Mucosa of stomach (tissue), 1 donor: ENCODE results near the gene OR2T35.
"Not testable (repeated sequence)": the region's sequence is repeated elsewhere in the genome, so short reads cannot be mapped to it uniquely, and the experiment has no call there.

Source experiments
- H3K27me3 ChIP-seq: one replicate; pipeline ENCODE4 v1.7.0; 2013; ENCODE audit warnings: mild to moderate bottlenecking, low read length; ENCODE audit not compliant: control insufficient read depth, insufficient read depth
- H3K36me3 ChIP-seq: one replicate; pipeline ENCODE4 v1.7.0; 2013; ENCODE audit warnings: low read length; ENCODE audit not compliant: control insufficient read depth, insufficient read depth
- H3K4me1 ChIP-seq: one replicate; pipeline ENCODE4 v1.7.0; 2013; ENCODE audit warnings: mild to moderate bottlenecking, low read length; ENCODE audit not compliant: control insufficient read depth, insufficient read depth
- H3K4me3 ChIP-seq: one replicate; pipeline ENCODE4 v1.7.0; 2013; ENCODE audit warnings: low read length
- H3K9ac ChIP-seq: one replicate; pipeline ENCODE4 v1.7.0; 2013; ENCODE audit warnings: mild to moderate bottlenecking, low read length, moderate library complexity
- H3K9me3 ChIP-seq: one replicate; pipeline ENCODE4 v1.7.0; 2013; ENCODE audit warnings: mild to moderate bottlenecking, low read length, moderate library complexity; ENCODE audit not compliant: control insufficient read depth
- donor health status: Pancreatic carcinoma.

The OR2T35 gene

GRCh38 chr1:248641583-248641982 is 3.5 kb downstream of the OR2T35 start:
- H3K27me3 ChIP-seq, H3K9me3 ChIP-seq, H3K4me1 ChIP-seq, H3K9ac ChIP-seq, H3K4me3 ChIP-seq, H3K36me3 ChIP-seq: not testable (repeated sequence)

- H3K27me3 ChIP-seq, H3K4me1 ChIP-seq, H3K4me3 ChIP-seq, H3K9ac ChIP-seq, H3K36me3 ChIP-seq, H3K9me3 ChIP-seq: not testable (repeated sequence)
Measured at GRCh38 chr1:248640906-248641305, 4.2 kb downstream of the OR2T35 start.

- not testable (repeated sequence) for H3K9me3 ChIP-seq, H3K9ac ChIP-seq, H3K4me1 ChIP-seq, H3K36me3 ChIP-seq, H3K4me3 ChIP-seq, H3K27me3 ChIP-seq
Measured at GRCh38 chr1:248639652-248640051, 5.4 kb downstream of the OR2T35 start.

GRCh38 chr1:248636612-248637011 is 8.5 kb downstream of the OR2T35 start:
- H3K4me1 ChIP-seq, H3K9ac ChIP-seq, H3K4me3 ChIP-seq, H3K9me3 ChIP-seq, H3K27me3 ChIP-seq, H3K36me3 ChIP-seq: not testable (repeated sequence)

- not testable (repeated sequence) for H3K27me3 ChIP-seq, H3K9me3 ChIP-seq, H3K9ac ChIP-seq, H3K36me3 ChIP-seq, H3K4me3 ChIP-seq, H3K4me1 ChIP-seq
Measured at GRCh38 chr1:248634991-248635390, 10.1 kb downstream of the OR2T35 start, which contains the start of gene OR2T11. Gene OR2T11, minus strand, starts transcription at chr1:248635091. Its CDS starts 7,963 bp downstream, at chr1:248627128.

GRCh38 chr1:248631354-248632008 is 13.6 kb downstream of the OR2T35 start:
- Histone ChIP-seq H3K27me3 (no peaks in the 10 kb centered on the region), H3K9me3 (no peaks in the 10 kb centered on the region), H3K4me1 (no peaks in the 10 kb centered on the region), H3K36me3 (no peaks in the 10 kb centered on the region), H3K9ac (no peak overlapping the region), H3K4me3 (no peak overlapping the region)

- H3K4me3 ChIP-seq: no peak overlapping the region
- no peak overlapping the region for H3K9ac ChIP-seq
- H3K27me3 ChIP-seq: no peaks in the 10 kb centered on the region
- H3K4me1 ChIP-seq: no peaks in the 10 kb centered on the region
- no peaks in the 10 kb centered on the region for H3K9me3 ChIP-seq
- H3K36me3 ChIP-seq: no peaks in the 10 kb centered on the region
Measured at GRCh38 chr1:248630551-248630950, 14.5 kb downstream of the OR2T35 start.

- no peaks in the 10 kb centered on the region for H3K9me3 ChIP-seq
- no peaks in the 10 kb centered on the region for H3K4me1 ChIP-seq
- H3K4me3 ChIP-seq: no peak overlapping the region
- no peaks in the 10 kb centered on the region for H3K27me3 ChIP-seq
- H3K36me3 ChIP-seq: no peaks in the 10 kb centered on the region
- H3K9ac ChIP-seq: no peak overlapping the region
Measured at GRCh38 chr1:248627971-248628844, 16.9 kb downstream of the OR2T35 start.

- no peak overlapping the region for H3K4me3 ChIP-seq
- no peak overlapping the region for H3K9ac ChIP-seq
- H3K27me3 ChIP-seq: no peaks in the 10 kb centered on the region
Measured at GRCh38 chr1:248625971-248626370, 19.1 kb downstream of the OR2T35 start.

GRCh38 chr1:248625166-248625565 is 19.9 kb downstream of the OR2T35 start:
- H3K9me3 ChIP-seq: no peaks in the 10 kb centered on the region
- H3K9ac ChIP-seq: no peak overlapping the region
- H3K4me1 ChIP-seq: no peaks in the 10 kb centered on the region
- no peak overlapping the region for H3K4me3 ChIP-seq
- H3K27me3 ChIP-seq: no peaks in the 10 kb centered on the region
- no peaks in the 10 kb centered on the region for H3K36me3 ChIP-seq

More at GRCh38 chr1:248625971-248626370, 19.1 kb downstream of the OR2T35 start:
- Histone ChIP-seq H3K36me3 (no peaks in the 10 kb centered on the region), H3K9me3 (no peaks in the 10 kb centered on the region), H3K4me1 (no peaks in the 10 kb centered on the region)

GRCh38 chr1:248622570-248623001 is 22.5 kb downstream of the OR2T35 start:
- Histone ChIP-seq H3K4me1 (no peaks in the 10 kb centered on the region), H3K9ac (no peak overlapping the region), H3K9me3 (no peaks in the 10 kb centered on the region), H3K27me3 (no peaks in the 10 kb centered on the region), H3K36me3 (no peaks in the 10 kb centered on the region), H3K4me3 (no peak overlapping the region)

- no peaks in the 10 kb centered on the region for H3K36me3 ChIP-seq
- H3K4me1 ChIP-seq: no peaks in the 10 kb centered on the region
- H3K9me3 ChIP-seq: no peaks in the 10 kb centered on the region
- H3K27me3 ChIP-seq: no peaks in the 10 kb centered on the region
- no peak overlapping the region for H3K4me3 ChIP-seq
- H3K9ac ChIP-seq: no peak overlapping the region
Measured at GRCh38 chr1:248621770-248622169, 23.3 kb downstream of the OR2T35 start.
